GM19328 (cell line): ENCODE measurements around the gene MBTPS1.

Source experiments
- ATAC-seq: cut with Tn5 transposase; IDR thresholded peaks from one replicate; pipeline ENCODE4 v1.9.1; 2021; ENCODE audit warnings: mild to moderate bottlenecking, moderate library complexity; ENCODE audit not compliant: unreplicated experiment

Gene MBTPS1

DNA sequence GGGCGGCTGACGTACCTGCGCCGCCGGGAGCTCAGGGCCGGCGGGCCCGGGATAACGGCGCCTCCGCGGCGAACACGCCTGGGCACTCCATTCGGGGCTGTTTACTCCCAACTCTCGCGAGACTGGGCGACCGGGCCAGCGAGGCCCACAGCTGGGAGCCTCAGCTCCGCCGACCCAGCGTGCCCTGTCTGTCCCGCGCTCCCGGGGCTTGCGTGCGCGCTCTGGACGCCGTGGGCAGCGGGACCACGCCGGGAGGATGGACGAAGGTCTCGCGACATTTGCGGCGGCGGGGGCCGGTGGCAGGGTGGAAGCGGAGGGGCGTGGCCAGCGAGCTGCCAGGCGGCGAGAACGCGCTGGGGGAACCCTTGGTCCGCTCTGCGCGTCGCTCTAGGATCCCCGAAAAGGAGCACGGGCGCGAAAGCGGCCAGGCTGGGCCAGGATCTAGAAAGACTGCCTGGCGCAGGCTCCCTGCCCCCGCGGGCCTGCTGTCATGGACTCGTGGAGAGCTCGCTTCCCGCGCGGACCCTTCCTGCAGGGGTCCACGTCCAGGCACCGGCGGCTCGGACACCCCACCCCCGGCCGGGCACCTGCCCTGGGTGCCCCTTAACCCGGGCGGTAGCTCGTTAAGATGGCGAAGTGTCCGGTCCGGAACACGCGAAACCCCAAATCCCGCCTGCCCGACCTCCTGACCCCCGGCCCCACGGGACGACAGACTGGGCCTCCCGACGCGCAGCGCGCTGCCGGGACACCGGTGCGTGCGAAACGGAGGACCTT is at the start of gene MBTPS1:
Gene MBTPS1 (minus strand): TSS at position 223 of the 774 bp plus-strand sequence. CDS start 15,159 bp downstream, outside the sequence.
- peak; percentile 86 for ATAC-seq

- ATAC-seq = no peak
These were observed 49.0 kb upstream of the MBTPS1 start for GRCh38 chr16:84165746-84166145.

GRCh38 chr16:84161801-84162200 is 45.1 kb upstream of the MBTPS1 start:
- no peak for ATAC-seq

DNA sequence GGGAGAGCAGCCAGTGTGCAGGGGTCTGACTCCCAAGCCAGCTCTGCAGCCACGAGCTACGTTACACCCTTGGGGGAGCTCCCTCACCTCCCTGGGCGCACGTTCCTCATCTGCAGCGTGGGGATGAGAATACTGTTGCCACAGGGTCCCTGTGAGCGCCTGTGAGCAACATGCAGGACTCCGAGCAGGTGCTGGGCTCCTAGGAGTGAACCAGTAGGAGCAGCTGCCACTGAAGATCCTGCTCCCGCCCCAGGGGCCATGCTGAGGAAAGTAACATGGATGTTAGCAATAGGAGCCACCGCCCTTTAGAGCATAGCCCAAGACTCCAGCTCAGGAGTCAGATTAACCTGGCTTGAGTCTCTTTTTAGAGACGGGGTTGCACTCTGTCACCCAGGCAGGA is 44.3 kb upstream of the MBTPS1 start:
- ATAC-seq = no peak

DNA sequence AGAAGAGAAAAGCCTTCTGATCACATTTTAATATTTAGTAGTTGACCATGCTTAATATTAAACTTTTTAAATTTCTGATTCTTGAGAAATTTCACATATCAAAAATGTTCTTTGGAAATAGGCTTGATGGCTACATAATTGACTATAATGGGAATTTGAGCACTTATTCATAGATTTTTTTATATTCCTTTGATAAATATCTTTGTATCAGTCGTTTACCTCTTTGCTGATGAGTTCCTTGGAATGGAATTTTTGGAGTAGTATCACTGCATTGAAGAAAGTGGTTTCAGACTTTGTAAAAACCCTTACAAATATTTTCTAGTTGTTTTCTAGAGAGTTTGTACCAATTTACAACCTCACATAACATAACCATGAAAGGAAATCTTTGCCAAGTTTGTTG is 43.1 kb upstream of the MBTPS1 start:
- no peak for ATAC-seq

DNA sequence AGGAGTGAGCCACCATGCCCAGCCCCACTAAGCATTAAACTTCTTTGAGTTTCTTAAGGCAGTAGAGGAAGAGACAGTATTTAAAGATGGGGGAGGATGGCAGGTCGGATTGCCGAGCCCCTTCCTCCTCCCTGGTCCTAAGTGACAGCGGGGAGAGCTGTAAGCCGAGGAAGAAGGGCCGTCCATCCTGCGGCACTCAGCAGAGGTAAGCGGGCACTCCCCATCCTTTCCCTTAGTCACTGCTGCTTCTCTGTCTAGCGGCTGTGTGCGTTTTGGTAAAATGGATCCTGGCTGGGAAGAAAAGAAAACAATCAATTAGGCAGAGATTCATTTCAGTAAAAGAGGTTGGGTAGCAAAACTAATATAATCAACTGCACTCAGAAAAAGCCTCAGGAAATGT is 42.3 kb upstream of the MBTPS1 start:
- no peak for ATAC-seq

- ATAC-seq = no peak
These were observed 39.6 kb upstream of the MBTPS1 start for GRCh38 chr16:84156342-84156784.

DNA sequence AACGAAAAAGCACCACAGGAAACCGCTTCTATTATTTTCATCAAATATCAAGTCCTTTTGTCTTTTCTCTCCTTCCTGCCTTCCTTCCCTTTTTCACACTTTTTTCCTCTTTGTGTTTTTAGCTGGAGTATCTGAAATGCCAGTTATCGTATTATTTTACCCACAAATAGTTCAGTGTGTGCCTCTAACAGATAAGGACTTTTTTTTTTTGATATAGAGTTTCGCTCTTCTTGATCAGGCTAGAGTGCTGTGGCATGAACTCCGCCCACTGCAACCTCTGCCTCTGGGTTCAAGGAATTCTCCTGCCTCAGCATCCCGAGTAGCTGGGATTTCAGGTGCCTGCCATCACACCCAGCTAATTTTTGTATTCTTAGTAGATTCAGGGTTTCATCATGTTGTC is 39.0 kb upstream of the MBTPS1 start:
- ATAC-seq = no peak

DNA sequence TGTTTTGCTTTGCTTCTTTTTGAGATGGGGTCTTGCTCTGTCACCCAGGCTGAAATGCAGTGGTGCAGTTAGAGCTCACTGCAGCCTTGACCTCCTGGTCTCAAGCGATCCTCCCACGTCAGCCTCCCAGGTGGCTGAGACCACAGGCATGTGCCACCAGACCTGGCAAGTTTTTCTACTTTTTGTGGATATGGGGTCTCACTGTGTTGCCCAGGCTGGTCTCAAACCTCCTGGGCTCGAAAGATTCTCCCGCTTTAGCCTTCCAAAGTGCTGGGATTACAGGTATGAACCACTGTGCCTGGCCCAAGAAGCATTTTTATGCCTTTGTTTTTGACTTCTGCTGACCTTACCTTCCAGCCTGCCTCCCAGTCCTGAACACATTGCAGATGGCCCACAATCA is 38.5 kb upstream of the MBTPS1 start:
- ATAC-seq = no peak

- no peak for ATAC-seq
These were observed 37.0 kb upstream of the MBTPS1 start for GRCh38 chr16:84153660-84154214.

GRCh38 chr16:84150926-84151325 is 34.2 kb upstream of the MBTPS1 start:
- ATAC-seq = no peak

GRCh38 chr16:84144859-84145639 is 28.3 kb upstream of the MBTPS1 start, which contains the start of the genes DNAAF1 and HSDL1:
DNAAF1 (plus strand) TSS chr16:84145308; CDS start chr16:84145441, 133 bp downstream.
HSDL1 (minus strand) TSS chr16:84145177; CDS start chr16:84131321, 13,856 bp downstream.
- ATAC-seq = peak; percentile 92

DNA sequence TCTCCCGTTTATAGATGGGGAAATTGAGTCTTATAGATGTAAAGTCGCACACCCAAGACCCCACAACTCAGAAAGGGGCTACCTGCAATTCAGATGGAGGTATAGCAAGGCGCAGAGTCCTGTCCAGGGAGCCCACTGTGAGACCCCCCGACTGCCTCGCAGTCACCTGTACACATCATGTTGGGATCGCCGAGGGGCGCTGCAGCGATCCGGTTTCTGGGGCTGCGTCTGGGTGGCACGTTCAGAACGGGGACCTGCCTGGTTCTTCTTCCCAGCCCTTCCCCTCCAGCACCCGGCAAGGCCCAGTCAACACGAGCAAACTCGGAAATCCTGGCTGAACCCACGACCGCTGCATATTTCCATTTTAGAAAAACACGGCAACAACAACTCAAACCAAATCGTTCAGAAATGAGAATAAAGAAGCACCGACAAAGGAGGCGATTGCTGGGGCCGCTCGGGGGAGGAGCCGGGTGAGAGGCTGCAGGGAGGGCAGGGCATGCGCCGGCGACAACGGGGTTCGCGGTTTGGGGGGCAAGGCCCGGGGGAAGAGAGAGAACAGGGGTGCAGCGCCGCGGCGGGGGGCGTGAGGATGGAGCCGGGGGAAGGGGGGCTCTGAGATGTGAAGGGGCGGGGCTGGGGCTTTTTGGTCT is 27.6 kb upstream of the MBTPS1 start:
- ATAC-seq = no peak

GRCh38 chr16:84143784-84144199 is 27.1 kb upstream of the MBTPS1 start:
- no peak for ATAC-seq

GRCh38 chr16:84143081-84143480 is 26.3 kb upstream of the MBTPS1 start:
- no peak for ATAC-seq

DNA sequence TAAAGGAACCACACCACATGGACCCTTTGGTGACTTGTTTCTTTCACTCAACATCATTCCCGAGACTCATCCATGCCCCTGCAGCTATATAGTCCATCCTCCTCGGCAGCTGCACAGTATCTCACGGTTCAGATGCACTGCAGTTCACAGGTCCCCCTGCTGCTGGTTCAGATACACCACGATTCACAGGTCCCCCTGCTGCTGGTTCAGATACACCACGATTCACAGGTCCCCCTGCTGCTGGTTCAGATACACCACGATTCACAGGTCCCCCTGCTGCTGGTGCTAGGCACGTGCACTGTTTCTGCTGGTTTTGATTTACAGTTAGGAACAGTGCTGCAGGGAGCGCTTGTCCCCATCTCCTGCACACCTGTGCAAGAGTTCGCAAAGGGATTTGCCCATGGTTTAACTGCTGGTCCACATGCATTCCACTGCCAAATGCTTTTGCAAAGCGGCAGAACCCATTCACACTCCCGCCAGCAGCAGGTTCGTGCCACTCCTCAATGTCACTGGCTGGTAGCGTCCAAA is 24.5 kb upstream of the MBTPS1 start:
- ATAC-seq = no peak

DNA sequence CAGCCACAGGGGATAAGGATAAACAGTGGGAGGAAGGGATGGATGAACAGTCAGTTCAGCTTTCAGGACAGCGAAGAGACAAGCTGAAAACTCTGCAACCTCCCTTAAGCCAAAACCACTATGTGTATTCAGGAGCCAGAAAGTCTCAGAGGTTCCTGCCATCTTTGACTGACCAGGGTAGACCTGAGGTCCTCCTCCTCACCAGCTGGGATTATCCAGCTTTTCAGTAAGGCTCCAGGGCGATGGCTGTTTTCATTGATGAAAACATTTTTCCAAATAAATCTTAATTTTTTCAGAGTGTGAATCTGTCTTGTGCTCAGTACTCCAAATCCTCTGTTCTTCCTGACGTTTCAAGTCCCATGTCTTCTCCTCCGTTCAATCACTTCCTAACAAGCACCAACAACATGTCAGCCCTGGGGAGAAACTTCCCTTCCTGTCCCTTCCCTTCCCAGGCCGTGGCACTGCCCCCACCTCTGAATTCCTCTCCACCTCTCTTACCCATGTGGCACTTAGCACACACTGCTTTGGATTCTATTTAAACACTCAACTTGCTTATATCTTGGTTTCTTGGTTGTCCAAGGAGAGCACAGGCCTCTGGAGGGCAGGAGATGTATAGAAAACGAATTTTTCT is 23.0 kb upstream of the MBTPS1 start:
- no peak for ATAC-seq

GRCh38 chr16:84138824-84139627 is 22.3 kb upstream of the MBTPS1 start:
- no peak for ATAC-seq

DNA sequence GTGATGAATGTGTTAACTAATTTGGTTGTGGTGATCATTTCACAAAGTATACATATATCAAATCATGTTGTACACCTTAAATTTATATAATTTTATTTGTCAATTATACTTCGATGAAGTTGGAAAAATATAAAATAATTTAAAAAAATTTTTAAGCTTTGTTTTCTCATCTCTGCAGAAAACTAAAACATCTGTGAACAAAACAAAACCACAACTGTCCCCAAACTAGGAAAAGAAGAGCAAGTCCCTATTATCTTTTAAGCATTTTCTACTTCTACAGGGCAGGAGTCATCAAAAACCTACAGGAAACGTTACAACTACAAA is 21.7 kb upstream of the MBTPS1 start:
- ATAC-seq = no peak
